ENCODE measurements around the gene ZCCHC2.

ZCCHC2 gene

DNA sequence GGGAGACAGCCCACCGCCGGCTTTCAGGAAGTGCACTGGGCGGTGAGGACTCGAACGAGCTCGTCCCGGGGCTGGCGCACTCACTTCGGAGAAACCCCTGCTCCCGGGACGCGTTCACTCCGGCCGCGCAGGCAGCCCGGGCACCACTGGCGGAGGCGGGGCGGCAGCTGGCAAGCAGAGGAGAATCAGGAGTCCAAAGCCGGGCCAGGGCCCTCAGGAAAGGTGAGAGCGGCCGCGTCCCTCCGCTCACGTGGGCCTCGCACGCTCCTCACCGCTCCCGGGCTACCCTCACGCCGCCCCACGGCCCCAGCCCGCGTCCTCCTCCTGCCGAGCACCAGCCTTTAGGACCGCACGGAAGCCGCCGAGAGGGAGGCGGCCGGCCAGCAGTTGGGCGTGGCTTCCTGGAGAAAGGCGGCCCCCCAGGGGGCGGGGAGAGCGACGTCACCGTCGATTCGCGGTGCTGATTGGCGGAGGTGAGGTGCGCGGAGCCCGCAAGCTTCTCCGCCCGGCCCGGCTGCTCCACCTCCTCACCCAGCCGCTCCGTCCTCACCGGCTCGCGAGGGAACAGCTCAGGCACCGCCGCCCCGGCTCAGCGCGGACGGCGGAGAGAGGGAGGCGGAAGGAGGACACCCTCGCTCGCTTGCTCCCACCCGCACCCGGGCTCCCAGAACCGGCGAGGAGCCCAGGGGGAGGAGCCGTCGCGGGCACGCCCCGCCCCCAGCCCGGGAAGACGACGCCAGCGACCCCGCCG is at the start of gene ZCCHC2:
ZCCHC2 (plus strand) TSS at position 522 of the 751 bp plus-strand sequence. CDS start 400 bp downstream, outside the sequence.
- H3K27ac Mint-ChIP-seq = peak within 1 kb of the TSS; percentile 97
- H3K27me3 Mint-ChIP-seq = no peaks in the 10 kb centered on the region
- H3K36me3 Mint-ChIP-seq = no peaks in the 10 kb centered on the region
- H3K4me1 Mint-ChIP-seq = peaks cover 35% of the 10 kb centered on the region
- peak within 1 kb of the TSS; percentile 95 for H3K4me3 Mint-ChIP-seq
- no peaks in the 10 kb centered on the region for H3K9me3 Mint-ChIP-seq

DNA sequence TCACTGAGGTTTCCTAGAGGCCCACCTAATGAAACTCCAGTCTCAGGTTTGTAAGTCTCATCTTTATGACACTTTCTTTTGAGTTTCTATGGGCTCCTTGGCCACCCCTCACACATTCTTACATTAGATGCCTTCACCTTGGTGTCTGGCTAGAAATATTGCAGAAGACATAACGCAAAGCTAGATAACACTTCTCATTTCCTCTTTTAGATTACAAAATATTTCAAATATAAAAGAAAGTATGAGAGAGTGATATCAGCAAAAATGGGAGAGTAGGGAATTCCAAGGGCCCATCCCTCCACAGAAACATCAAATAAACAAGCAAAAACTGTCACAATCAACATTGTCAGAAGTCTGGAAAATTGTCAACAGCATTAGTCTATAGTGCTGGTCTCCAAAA is 43.3 kb upstream of the ZCCHC2 start:
- peaks cover 17% of the 10 kb centered on the region for H3K9me3 Mint-ChIP-seq
- peaks cover 9% of the 10 kb centered on the region for H3K36me3 Mint-ChIP-seq
- no peak overlapping the region for H3K4me3 Mint-ChIP-seq
- no peak overlapping the region for H3K27ac Mint-ChIP-seq
- H3K4me1 Mint-ChIP-seq = no peaks in the 10 kb centered on the region
- H3K27me3 Mint-ChIP-seq = peaks cover 16% of the 10 kb centered on the region

DNA sequence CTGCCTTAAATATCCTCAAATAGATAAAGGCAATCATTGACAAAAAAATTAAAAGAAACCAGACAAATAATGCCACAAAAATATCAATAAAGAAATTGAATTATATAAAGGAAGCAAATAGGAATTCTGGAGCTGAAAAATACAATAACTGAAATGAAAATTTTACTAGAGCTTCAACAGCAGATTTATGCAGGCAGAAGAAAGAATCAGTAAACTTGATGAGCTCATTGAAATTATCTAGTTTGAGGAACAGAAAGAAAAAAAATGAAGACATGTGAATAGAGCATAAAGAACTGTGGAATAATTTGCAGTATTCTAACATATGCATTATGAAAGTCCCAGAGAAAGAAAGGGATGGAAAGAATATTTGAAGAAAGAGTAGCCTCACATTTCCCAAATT is 41.9 kb upstream of the ZCCHC2 start:
- peaks cover 17% of the 10 kb centered on the region for H3K9me3 Mint-ChIP-seq
- H3K36me3 Mint-ChIP-seq = peaks cover 9% of the 10 kb centered on the region
- H3K27ac Mint-ChIP-seq = no peak overlapping the region
- no peaks in the 10 kb centered on the region for H3K4me1 Mint-ChIP-seq
- H3K4me3 Mint-ChIP-seq = no peak overlapping the region
- peaks cover 12% of the 10 kb centered on the region for H3K27me3 Mint-ChIP-seq

DNA sequence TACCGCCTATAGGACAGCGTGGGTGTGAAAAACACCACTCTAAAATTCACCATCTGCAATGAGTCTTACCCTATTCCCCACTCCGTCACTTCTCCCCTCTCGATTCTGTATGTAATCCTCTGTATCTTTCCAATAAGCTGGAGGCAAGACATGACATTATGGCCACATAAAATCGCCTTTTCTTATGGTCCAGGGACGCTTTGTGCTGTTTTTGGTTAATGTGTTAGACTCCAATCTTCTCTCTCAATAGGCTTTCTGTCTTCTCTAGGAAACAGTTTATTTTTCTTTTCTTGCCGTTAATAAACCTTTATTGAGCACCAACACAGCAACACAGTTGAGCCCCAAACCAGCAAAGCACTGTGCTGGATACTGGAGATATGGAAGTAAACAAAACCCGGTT is 37.9 kb upstream of the ZCCHC2 start:
- Mint-ChIP-seq H3K27me3 (peaks cover 11% of the 10 kb centered on the region), H3K4me1 (no peaks in the 10 kb centered on the region), H3K36me3 (peaks cover 9% of the 10 kb centered on the region), H3K9me3 (peaks cover 11% of the 10 kb centered on the region), H3K27ac (no peak overlapping the region), H3K4me3 (no peak overlapping the region)

DNA sequence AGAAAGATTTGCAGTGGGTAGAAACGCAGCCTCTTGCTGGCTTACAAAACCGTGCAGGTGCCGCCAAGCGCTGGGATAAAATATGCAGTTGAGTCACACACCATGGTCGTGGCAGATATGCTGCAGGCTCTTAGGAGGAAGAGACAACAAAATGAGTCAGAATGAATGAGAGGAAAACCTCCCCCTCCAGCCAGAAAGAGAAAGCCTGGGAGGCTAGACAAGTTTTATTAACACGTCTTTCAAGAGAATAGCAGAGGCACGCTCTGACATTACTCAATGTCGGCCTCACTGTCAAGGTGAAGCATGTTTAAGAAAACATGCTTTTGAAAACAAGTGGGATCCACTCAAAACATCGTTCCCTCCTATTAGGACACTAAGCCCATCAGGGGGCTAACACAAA is 37.1 kb upstream of the ZCCHC2 start:
- H3K4me1 Mint-ChIP-seq = no peaks in the 10 kb centered on the region
- peaks cover 7% of the 10 kb centered on the region for H3K36me3 Mint-ChIP-seq
- H3K27ac Mint-ChIP-seq = no peak overlapping the region
- peaks cover 11% of the 10 kb centered on the region for H3K27me3 Mint-ChIP-seq
- peaks cover 11% of the 10 kb centered on the region for H3K9me3 Mint-ChIP-seq
- H3K4me3 Mint-ChIP-seq = no peak overlapping the region

DNA sequence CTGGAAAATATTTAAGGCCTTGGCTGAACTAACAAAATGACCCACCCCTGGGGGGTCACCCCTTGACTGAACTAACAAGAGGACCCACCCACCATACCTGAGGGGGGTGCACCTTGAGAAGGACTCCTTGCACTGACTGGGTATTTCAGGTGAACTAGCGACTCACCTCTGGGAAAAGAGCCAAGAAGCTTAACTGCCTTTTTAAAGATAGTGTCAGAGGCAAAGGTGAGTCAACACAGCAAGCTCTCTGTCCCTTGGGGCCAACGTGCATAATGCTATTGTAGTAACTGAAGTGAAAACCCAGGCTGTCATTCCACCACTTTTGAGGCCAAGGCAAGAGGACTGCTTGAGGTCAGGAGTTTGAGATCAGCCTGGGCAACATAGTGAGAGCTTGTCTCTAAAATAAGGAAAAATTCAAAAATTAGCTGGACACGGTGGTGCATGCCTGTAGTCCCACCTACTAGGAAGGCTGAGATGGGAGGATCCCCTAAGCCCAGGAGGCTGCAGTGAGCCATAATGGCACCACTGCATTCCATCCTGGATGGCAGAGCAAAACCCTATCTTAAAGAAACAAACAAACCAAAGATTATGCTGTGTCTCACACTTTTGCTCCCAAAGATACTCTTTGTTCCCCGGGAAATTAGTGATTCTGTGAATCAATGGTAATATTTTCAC is 36.4 kb upstream of the ZCCHC2 start:
- H3K27ac Mint-ChIP-seq = no peak overlapping the region
- no peak overlapping the region for H3K4me3 Mint-ChIP-seq
- H3K36me3 Mint-ChIP-seq = peaks cover 3% of the 10 kb centered on the region
- H3K27me3 Mint-ChIP-seq = peaks cover 13% of the 10 kb centered on the region
- peaks cover 6% of the 10 kb centered on the region for H3K9me3 Mint-ChIP-seq
- no peaks in the 10 kb centered on the region for H3K4me1 Mint-ChIP-seq

DNA sequence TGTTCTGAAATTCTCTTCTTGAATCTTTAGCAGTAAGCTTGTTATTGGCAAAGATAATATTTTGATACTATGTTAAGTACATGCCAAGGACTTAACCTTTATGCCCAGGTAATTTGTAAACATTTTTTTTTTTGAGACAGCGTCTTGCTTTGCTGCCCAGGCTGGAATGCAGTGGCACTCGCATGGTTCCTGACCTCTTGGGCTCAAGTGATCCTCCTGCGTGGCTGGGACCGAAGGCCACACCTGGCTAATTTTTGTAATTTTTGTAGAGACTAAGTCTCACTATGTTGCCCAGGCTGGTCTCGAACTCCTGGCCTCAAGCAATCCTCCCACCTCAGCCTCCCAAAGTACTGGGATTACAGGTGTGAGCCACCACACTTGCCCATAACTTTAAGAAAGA is 35.7 kb upstream of the ZCCHC2 start:
- H3K36me3 Mint-ChIP-seq = no peaks in the 10 kb centered on the region
- no peak overlapping the region for H3K4me3 Mint-ChIP-seq
- no peak overlapping the region for H3K27ac Mint-ChIP-seq
- H3K9me3 Mint-ChIP-seq = no peaks in the 10 kb centered on the region
- no peaks in the 10 kb centered on the region for H3K4me1 Mint-ChIP-seq
- H3K27me3 Mint-ChIP-seq = peaks cover 13% of the 10 kb centered on the region

DNA sequence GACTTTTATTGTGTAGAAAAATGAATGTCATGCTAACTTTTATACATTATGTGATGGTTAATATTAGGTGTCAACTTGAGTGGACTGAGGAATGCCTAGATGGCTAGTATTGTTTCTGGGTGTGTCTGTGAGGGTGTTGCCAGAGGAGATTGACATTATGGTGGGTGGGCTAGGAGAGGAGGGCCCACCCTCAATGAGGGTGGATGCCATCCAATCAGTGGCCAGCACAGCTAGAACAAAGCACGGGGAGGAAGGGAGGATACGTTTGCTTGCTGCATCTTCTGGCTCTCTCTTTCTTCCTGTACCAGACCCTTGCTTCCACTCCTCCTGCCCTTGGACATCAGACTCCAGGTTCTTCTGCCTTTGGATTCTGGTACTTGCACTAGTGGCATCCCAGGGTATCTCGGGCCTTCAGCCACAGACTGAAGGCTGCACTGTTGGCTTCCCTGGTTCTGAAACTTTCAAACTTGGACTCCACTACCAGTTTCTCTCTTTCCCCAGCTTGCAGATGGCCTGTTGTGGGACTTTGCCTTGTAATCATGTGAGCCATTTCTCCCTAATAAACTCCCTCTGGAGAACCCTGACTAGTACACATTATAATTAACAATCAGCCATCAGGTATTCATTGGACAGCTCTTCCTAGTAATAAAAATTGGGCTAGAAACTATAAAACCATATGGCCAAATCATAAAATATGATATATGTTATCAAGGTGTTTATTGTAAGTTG is 31.7 kb upstream of the ZCCHC2 start:
- no peaks in the 10 kb centered on the region for H3K36me3 Mint-ChIP-seq
- no peak overlapping the region for H3K4me3 Mint-ChIP-seq
- no peak overlapping the region for H3K27ac Mint-ChIP-seq
- no peaks in the 10 kb centered on the region for H3K4me1 Mint-ChIP-seq
- H3K9me3 Mint-ChIP-seq = no peaks in the 10 kb centered on the region
- peaks cover 7% of the 10 kb centered on the region for H3K27me3 Mint-ChIP-seq

DNA sequence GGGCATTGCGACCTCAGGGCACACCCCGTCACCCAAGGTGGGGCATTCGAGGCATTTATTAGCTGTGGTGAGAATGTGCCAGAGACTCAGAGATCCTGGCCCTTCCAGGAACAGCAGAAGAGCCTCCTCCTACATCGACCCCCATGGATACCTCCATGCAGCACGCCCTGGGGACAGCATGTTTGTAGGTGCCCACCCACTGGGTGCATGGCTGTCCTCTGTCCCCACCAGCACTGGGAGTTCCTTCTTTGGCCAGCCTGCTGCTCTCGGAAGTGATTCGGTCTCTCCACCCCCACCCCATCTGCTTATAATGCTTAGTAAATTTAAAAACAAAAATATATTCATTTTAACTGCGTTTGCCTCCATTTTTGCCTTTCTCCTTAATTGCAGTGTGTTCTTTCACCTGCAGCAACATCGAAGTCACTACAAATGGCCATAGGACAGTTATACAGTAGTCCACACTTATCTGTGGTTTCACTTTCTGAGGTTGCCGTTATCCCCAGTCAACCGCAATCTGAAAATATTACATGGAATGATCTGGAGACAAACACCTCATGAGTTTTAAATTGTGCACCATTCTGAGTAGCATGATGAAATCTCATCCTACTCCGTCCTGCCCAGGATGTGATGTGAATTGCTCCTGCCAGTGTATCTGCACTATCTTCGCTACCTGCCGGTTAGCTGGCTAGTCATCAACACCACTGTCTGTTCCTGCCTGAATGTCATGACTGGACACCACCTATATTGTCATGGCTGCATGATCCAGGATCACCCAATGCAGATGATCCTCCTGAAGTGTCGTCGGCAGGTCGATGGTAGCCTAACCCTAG is 29.6 kb upstream of the ZCCHC2 start:
- H3K36me3 Mint-ChIP-seq = no peaks in the 10 kb centered on the region
- no peaks in the 10 kb centered on the region for H3K4me1 Mint-ChIP-seq
- H3K9me3 Mint-ChIP-seq = no peaks in the 10 kb centered on the region
- no peak overlapping the region for H3K27ac Mint-ChIP-seq
- H3K4me3 Mint-ChIP-seq = no peak overlapping the region
- H3K27me3 Mint-ChIP-seq = peaks cover 7% of the 10 kb centered on the region

DNA sequence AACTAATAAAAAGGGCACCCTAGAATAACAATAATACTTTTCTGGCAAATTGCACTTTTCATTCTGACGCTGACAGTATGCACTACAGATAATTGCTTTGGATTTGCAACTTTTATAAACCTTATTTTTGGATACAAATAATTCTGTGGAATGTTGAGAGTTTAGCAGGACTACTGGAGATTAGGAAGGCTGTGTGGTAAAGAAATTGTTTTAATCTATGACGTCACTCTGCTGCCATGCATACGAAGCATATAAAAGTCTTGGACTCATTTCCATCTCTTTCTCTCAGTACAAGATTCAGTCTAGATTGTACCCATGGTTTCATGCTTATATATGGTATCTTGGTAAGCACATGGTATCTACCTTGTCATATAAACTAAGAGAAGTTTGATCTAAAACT is 28.1 kb upstream of the ZCCHC2 start:
- Mint-ChIP-seq H3K27me3 (peaks cover 1% of the 10 kb centered on the region), H3K36me3 (no peaks in the 10 kb centered on the region), H3K9me3 (no peaks in the 10 kb centered on the region), H3K27ac (no peak overlapping the region), H3K4me3 (no peak overlapping the region), H3K4me1 (no peaks in the 10 kb centered on the region)

DNA sequence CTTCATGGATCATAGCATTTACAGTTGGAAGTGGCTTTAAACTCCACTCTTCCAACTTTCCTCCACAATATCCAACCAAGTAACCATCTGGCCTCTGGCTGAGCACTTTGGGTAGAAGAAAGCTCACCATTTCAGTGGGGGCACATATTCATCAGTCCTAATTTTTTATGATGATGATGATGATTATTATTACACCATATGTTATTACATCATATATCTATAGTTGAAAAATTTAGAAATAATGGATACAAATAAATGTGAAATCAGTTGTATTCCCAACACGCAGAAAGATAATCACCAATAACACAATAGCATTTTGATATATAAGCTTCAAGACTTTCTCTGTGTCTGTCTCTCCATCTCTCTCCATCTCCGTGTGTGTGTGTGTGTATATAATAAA is 26.6 kb upstream of the ZCCHC2 start:
- H3K4me1 Mint-ChIP-seq = no peaks in the 10 kb centered on the region
- H3K27me3 Mint-ChIP-seq = no peaks in the 10 kb centered on the region
- H3K9me3 Mint-ChIP-seq = no peaks in the 10 kb centered on the region
- H3K4me3 Mint-ChIP-seq = no peak overlapping the region
- H3K27ac Mint-ChIP-seq = no peak overlapping the region
- H3K36me3 Mint-ChIP-seq = no peaks in the 10 kb centered on the region

DNA sequence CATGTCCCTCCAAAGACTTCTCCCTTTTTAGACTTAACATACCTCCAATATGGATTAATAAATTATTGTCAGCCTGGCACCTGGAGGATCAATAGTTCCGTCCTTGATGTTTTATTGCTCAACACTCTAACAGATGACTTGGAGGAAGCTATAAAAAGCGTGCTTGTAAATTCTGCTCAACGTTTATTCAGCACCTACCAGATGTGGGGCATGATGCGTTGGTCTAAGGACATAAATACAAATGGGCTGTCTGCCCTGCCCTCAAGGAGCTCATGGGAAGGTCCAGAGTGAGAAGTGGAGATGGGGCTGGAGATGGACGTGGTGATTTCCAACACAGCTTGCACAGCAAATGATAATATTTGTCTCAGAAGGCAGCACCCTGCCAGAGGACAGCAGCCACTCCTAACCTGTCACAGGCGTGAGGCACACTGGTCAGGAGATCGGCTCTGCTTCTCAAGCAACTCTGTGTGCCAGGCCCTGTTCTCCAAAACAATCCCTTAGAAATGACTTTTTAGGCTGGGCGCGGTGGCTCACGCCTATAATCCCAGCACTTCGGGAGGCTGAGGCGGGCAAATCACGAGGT is 25.5 kb upstream of the ZCCHC2 start:
- no peaks in the 10 kb centered on the region for H3K27me3 Mint-ChIP-seq

DNA sequence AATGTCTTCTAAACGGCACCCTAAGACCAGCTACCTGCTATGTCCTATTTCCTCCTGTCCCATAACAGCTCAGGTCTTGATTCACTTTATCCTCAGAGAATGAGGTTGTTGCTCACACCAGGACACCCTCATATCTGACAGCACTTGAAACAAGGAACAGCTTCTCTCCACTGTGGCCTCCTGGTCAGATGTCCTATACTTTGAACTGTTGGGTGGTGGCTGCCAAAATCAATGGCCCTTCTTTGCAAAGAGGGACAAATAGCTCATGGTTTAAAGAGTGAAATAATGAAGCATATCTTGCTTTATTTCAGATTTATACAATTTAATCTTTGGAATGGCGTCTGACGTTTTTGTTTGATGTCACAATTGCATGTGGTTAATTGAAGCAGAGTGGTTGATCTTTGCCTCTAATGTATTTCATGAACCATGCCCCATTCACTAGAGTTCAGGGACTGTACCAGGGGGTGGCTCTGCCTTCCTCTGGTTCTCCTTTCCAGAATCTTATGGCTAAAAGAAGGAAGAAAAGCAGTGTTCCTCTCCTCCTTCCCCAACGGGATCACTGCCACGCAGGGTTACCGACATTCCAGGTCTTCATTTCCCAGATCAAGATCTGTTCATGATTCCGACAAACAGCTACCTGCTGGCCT is 24.1 kb upstream of the ZCCHC2 start:
- Mint-ChIP-seq H3K27ac (no peak overlapping the region), H3K4me1 (no peaks in the 10 kb centered on the region), H3K9me3 (no peaks in the 10 kb centered on the region), H3K4me3 (no peak overlapping the region), H3K27me3 (no peaks in the 10 kb centered on the region), H3K36me3 (peaks cover 3% of the 10 kb centered on the region)

More for the DNA sequence above, 25.5 kb upstream of the ZCCHC2 start:
- no peaks in the 10 kb centered on the region for H3K9me3 Mint-ChIP-seq
- no peak overlapping the region for H3K4me3 Mint-ChIP-seq
- no peak overlapping the region for H3K27ac Mint-ChIP-seq
- peaks cover 3% of the 10 kb centered on the region for H3K36me3 Mint-ChIP-seq
- H3K4me1 Mint-ChIP-seq = no peaks in the 10 kb centered on the region

DNA sequence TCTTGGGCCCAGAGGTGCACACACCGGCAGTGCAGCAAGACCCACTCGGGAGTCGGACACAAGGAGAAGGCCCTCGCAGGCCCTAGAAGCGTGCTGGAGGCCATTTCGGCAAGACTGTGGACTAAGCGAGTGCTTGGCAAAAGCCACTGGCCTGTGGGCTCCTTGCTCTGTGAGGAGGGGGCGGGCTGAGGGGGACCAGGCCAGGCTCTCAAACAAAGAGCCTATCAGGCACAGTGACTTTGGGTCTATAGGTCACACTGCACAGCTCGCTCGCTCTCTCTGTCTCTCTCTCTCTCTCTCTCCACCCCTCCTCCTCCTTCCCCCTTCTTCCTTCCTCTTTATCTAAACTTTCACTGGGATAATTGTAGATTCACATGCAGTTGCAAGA is 23.6 kb upstream of the ZCCHC2 start:
- Mint-ChIP-seq H3K4me1 (no peaks in the 10 kb centered on the region), H3K27me3 (no peaks in the 10 kb centered on the region), H3K27ac (no peak overlapping the region), H3K36me3 (peaks cover 3% of the 10 kb centered on the region), H3K4me3 (no peak overlapping the region), H3K9me3 (no peaks in the 10 kb centered on the region)

DNA sequence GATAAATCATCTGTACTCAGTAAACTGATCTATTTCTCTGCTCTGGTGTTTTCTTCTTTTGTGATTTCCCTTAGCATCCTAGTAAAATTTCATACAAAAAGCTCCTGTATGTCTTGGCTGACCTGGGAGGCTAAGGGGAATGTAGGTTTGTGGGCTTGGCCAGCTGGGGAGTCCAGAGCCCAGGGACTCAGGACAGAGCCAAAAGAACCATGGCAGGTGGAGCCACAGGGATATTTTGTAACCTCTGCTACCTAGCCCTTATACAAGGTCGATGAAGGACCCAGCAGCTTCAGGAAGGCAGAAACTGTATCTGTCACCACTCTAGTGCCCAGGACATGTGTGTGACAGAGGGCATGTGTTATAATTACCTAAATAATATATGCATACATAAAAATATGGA is 22.7 kb upstream of the ZCCHC2 start:
- Mint-ChIP-seq H3K4me3 (no peak overlapping the region), H3K36me3 (peaks cover 3% of the 10 kb centered on the region), H3K9me3 (no peaks in the 10 kb centered on the region), H3K4me1 (peaks cover 2% of the 10 kb centered on the region), H3K27ac (no peak overlapping the region), H3K27me3 (no peaks in the 10 kb centered on the region)
